ENCODE results near the gene MAGI2. TPM values are rescaled to one million over a fixed set of nuclear protein-coding genes. Genes with fewer than 3 reads are reported as not detected.

MAGI2 gene
- total RNA-seq, 1 donor from 2014 or later: 6.9 TPM

DNA sequence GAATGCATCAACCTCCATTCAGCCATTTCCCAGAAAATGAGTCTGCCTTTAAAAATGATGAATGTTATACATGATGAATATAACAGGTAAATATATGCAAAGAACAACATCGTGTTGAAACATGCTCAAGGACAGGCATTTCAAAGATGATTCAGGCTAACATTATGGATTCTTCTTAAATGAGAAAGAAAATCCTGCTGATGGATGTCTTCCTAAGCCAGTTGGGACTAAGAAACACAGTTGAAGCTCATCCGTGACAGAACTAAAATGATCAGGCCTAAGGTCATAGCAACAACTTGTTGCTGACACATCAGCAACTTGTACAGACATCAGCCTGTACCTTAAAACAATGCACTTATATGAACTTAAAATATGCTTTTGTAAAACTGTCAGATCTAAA, 267.9 kb downstream of the MAGI2 start:
- no peak for DNase-seq (ENCODE audit: extremely low spot score in 2 of 2)
- no peak overlapping the region for H3K27ac ChIP-seq
- H3K27me3 ChIP-seq: no peaks in the 10 kb centered on the region
- intact Hi-C loops (cut with DNase I): no loop called here
- no peak for TF ChIP-seq POLR2A (IDR thresholded peaks at IDR 0.05)
- TF ChIP-seq, protein P1, sequence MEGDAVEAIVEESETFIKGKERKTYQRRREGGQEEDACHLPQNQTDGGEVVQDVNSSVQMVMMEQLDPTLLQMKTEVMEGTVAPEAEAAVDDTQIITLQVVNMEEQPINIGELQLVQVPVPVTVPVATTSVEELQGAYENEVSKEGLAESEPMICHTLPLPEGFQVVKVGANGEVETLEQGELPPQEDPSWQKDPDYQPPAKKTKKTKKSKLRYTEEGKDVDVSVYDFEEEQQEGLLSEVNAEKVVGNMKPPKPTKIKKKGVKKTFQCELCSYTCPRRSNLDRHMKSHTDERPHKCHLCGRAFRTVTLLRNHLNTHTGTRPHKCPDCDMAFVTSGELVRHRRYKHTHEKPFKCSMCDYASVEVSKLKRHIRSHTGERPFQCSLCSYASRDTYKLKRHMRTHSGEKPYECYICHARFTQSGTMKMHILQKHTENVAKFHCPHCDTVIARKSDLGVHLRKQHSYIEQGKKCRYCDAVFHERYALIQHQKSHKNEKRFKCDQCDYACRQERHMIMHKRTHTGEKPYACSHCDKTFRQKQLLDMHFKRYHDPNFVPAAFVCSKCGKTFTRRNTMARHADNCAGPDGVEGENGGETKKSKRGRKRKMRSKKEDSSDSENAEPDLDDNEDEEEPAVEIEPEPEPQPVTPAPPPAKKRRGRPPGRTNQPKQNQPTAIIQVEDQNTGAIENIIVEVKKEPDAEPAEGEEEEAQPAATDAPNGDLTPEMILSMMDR (IDR thresholded peaks at IDR 0.05): no peak
- no peak for TF ChIP-seq POLR2AphosphoS5 (IDR thresholded peaks at IDR 0.05; ENCODE audit: insufficient read depth in 1 of 2, low read depth in 1 of 2)
- no peaks in the 10 kb centered on the region for H3K9me3 ChIP-seq
- no peaks in the 10 kb centered on the region for H3K4me1 ChIP-seq
- H3K4me3 ChIP-seq: no peak overlapping the region
- H3K36me3 ChIP-seq: no peaks in the 10 kb centered on the region

DNA sequence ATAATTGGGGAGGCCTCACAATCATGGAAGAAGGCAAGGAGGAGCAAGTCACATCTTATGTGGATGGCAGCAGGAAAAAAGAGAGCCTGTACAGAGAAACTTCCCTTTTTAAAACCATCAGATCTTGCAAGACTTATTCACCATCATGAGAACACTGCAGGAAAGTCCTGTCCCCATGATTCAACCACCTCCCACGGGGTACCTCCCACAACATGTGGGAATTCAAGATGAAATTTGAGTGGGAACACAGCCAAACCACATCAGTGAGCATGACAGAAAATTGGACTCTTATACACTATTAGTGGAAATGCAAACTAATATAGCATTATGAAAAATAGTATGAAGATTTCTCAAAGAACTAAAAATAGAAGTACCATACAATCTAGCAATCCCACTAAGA, 271.2 kb downstream of the MAGI2 start:
- H3K4me3 ChIP-seq: no peak overlapping the region
- no peak overlapping the region for H3K27ac ChIP-seq
- no peaks in the 10 kb centered on the region for H3K27me3 ChIP-seq
- TF ChIP-seq POLR2A (IDR thresholded peaks at IDR 0.05): no peak
- no peak for TF ChIP-seq POLR2AphosphoS5 (IDR thresholded peaks at IDR 0.05; ENCODE audit: insufficient read depth in 1 of 2, low read depth in 1 of 2)
- TF ChIP-seq, protein P1 (IDR thresholded peaks at IDR 0.05): no peak
- DNase-seq (ENCODE audit: extremely low spot score in 2 of 2): no peak
- H3K36me3 ChIP-seq: no peaks in the 10 kb centered on the region
- intact Hi-C loops (cut with DNase I): no loop called here
- no peaks in the 10 kb centered on the region for H3K4me1 ChIP-seq
- no peaks in the 10 kb centered on the region for H3K9me3 ChIP-seq

DNA sequence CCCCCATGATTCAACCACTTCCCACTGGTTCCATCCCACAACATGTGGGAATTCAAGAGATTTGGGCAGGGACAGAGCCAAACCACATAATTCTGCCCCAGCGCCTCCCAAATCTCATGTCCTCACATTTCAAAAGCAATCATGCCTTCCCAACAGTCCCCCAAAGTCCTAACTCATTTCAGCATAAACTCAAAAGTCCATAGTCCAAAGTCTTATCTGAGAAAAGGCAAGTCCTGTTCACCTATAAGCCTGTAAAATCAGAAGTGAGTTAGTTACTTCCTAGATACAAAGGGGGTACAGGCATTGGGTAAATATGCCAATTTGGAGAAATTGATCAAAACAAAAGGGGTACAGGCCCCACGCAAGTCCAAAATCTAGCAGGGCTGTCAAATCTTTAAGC, 272.9 kb downstream of the MAGI2 start:
- no peak overlapping the region for H3K4me3 ChIP-seq
- no peak overlapping the region for H3K27ac ChIP-seq
- H3K9me3 ChIP-seq: no peaks in the 10 kb centered on the region
- no peaks in the 10 kb centered on the region for H3K36me3 ChIP-seq
- H3K4me1 ChIP-seq: no peaks in the 10 kb centered on the region
- DNase-seq (ENCODE audit: extremely low spot score in 2 of 2): no peak
- TF ChIP-seq, protein P1 (IDR thresholded peaks at IDR 0.05): no peak
- no peak for TF ChIP-seq POLR2AphosphoS5 (IDR thresholded peaks at IDR 0.05; ENCODE audit: insufficient read depth in 1 of 2, low read depth in 1 of 2)
- TF ChIP-seq POLR2A (IDR thresholded peaks at IDR 0.05): no peak
- intact Hi-C loops (cut with DNase I): no loop called here
- H3K27me3 ChIP-seq: no peaks in the 10 kb centered on the region

DNA sequence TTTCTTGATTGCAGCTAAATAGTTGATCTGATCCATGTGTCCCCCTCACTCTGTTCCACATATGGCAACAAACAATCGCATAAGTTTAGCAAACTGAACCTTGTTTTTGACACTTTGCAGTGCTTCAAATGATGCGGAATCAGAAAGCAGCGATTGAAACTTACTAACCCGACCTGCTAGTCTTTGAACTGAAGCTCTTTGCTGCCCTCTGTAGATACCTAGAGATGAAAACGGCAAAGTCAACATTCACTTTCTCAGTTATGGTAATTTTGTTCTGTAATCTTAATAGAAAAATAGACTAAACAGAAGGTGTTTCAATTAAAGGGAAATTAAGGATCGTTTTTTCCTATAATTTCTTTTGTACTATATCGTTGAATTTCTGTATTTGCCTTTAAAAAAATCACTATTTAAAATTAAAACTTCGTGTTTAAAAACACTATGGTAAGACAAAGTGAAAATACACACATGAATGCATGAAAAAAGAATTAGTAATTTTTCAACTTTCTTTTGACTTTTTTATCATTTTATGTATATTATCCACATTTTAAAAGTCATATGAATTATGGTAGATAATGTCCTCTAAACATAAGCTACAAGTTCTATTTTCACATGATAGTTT, 276.5 kb downstream of the MAGI2 start:
- Histone ChIP-seq H3K36me3 (no peaks in the 10 kb centered on the region), H3K27me3 (no peaks in the 10 kb centered on the region), H3K27ac (no peak overlapping the region), H3K9me3 (no peaks in the 10 kb centered on the region), H3K4me1 (no peaks in the 10 kb centered on the region), H3K4me3 (no peak overlapping the region)
- intact Hi-C loops (cut with DNase I): no loop called here
- no peak for DNase-seq (ENCODE audit: extremely low spot score in 2 of 2)
- TF ChIP-seq POLR2A (IDR thresholded peaks at IDR 0.05) (no peak), POLR2AphosphoS5 (IDR thresholded peaks at IDR 0.05; ENCODE audit: insufficient read depth in 1 of 2, low read depth in 1 of 2) (no peak)
- TF ChIP-seq, protein P1 (IDR thresholded peaks at IDR 0.05): peak in 2 of 3 experiments; percentile 9 to 28

DNA sequence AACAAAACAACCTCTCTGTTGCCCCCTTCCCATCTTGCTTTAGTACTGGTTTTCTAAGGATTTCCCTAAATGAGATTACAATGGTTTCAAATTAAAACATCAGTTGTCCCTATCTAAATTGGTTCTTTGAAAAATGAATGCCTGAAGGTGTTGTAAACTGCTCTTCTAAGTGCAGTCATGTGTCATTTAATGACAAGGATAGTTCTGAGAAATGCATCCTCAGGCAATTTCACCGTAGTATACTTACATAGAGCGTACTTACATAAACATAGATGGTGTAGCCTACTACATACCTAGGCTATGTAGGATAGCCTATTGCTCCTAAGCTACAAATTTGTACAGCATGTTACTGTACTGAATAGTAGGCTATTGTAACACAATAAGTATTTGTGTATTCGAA, 278.1 kb downstream of the MAGI2 start:
- Histone ChIP-seq H3K27ac (no peak overlapping the region), H3K4me1 (no peaks in the 10 kb centered on the region), H3K27me3 (no peaks in the 10 kb centered on the region), H3K4me3 (no peak overlapping the region), H3K36me3 (no peaks in the 10 kb centered on the region), H3K9me3 (no peaks in the 10 kb centered on the region)
- no peak for DNase-seq (ENCODE audit: extremely low spot score in 2 of 2)
- no peak for TF ChIP-seq POLR2AphosphoS5 (IDR thresholded peaks at IDR 0.05; ENCODE audit: insufficient read depth in 1 of 2, low read depth in 1 of 2)
- TF ChIP-seq POLR2A (IDR thresholded peaks at IDR 0.05): no peak
- TF ChIP-seq, protein P1 (IDR thresholded peaks at IDR 0.05): no peak
- intact Hi-C loops (cut with DNase I): no loop called here
